ENCODE measurements around the gene PDE4C. TPM values are rescaled to one million over a fixed set of nuclear protein-coding genes. Genes with fewer than 3 reads are reported as not detected.

Gene PDE4C
- total RNA-seq, 1 experiment from 2014 or later = 3.0 TPM

- TF ChIP-seq CTCF (IDR thresholded peaks at IDR 0.05) (no peak), ZNF423 (CRISPR knock-in tag; IDR thresholded peaks at IDR 0.05) (no peak), ATF6 (CRISPR knock-in tag; IDR thresholded peaks at IDR 0.05) (no peak), CBFB (CRISPR knock-in tag; IDR thresholded peaks at IDR 0.05; ENCODE audit: low read depth) (no peak), E2F1 (CRISPR knock-in tag; IDR thresholded peaks at IDR 0.05) (no peak)
Measured at GRCh38 chr19:18183529-18183928, 42.7 kb downstream of the PDE4C start (continued).

GRCh38 chr19:18179957-18180356 lies 46.3 kb downstream of the PDE4C start:
- DNase-seq (ENCODE audit: low spot score) = no peak
- H3K36me3 Mint-ChIP-seq = no peaks in the 10 kb centered on the region; the same call in 1 of the 2 replicates
- ChIA-PET CTCF (interaction anchor here (1.3 kb wide), 2 partner anchors 73 to 99 kb away, joined by 3 to 4 read pairs; no protein-coding TSS in a partner anchor), POLR2A (interaction anchor here (0.7 kb wide), 1 partner anchor 400 kb away, joined by 5 read pairs; no protein-coding TSS in a partner anchor)
- H3K27ac Mint-ChIP-seq = no peak overlapping the region
- no peak for TF ChIP-seq ZBTB43 (CRISPR knock-in tag; IDR thresholded peaks at IDR 0.05)
- no peak for TF ChIP-seq ZNF425 (CRISPR knock-in tag; conservative IDR thresholded peaks at IDR 0.05)
- TF ChIP-seq ATF6 (CRISPR knock-in tag; IDR thresholded peaks at IDR 0.05) = no peak
- no peak for TF ChIP-seq NR3C1 (CRISPR knock-in tag; conservative IDR thresholded peaks at IDR 0.05; ENCODE audit: low read depth)
- no peak for TF ChIP-seq ZNF416 (CRISPR knock-in tag; IDR thresholded peaks at IDR 0.05)
- no peak for TF ChIP-seq SOX15 (CRISPR knock-in tag; IDR thresholded peaks at IDR 0.05)
- TF ChIP-seq ZNF232 (CRISPR knock-in tag; IDR thresholded peaks at IDR 0.05) = no peak
- TF ChIP-seq NFATC4 (CRISPR knock-in tag; IDR thresholded peaks at IDR 0.05) = no peak
- ATAC-seq = no peak
- no peaks in the 10 kb centered on the region for H3K4me1 Mint-ChIP-seq
- no peak overlapping the region for H3K4me3 Mint-ChIP-seq
- H3K9me3 Mint-ChIP-seq = no peaks in the 10 kb centered on the region
- peaks cover 6% of the 10 kb centered on the region for H3K27me3 Mint-ChIP-seq (ENCODE audit: low read depth)
